HEK293 (cell line): Measurements from ENCODE around the gene GCA.

Source experiments
- CTCF ChIA-PET: fragments of 350-600 bp; formaldehyde crosslinking; extraction: SDS; loops from one replicate; lab custom pipeline; 2021; ENCODE audit warnings: antibody characterized with exemption; lab: Yijun Ruan, JAX
- POLR2A ChIA-PET: fragments of 300-600 bp; formaldehyde crosslinking; extraction: SDS; loops from one replicate; lab custom pipeline; 2020; ENCODE audit warnings: antibody characterized with exemption, inconsistent platforms; lab: Yijun Ruan, JAX
- H3K27ac ChIP-seq: fragments of 200-500 bp; sonication (Bioruptor generic); 2 replicates; pipeline ENCODE4 v1.5.1; 2014; ENCODE audit warnings: low read depth, low read length, control low read depth, inconsistent platforms; ENCODE audit errors: extremely low read depth
- H3K36me3 ChIP-seq, 2 experiments: fragments of 200-500 bp in 1 of 2; sonication (Bioruptor generic) in 1 of 2; 1 replicate in 1 of 2; 2 replicates in 1 of 2; pipeline ENCODE4 v1.5.1; 2014 to 2017; ENCODE audit warnings: inconsistent platforms in 2 of 2, low read length in 2 of 2; ENCODE audit not compliant: control insufficient read depth in 2 of 2, insufficient read depth in 1 of 2
- H3K4me1 ChIP-seq: fragments of 200-500 bp; sonication (Bioruptor generic); 2 replicates; pipeline ENCODE4 v1.5.1; 2014; ENCODE audit warnings: mild to moderate bottlenecking, low read length, inconsistent platforms; ENCODE audit not compliant: control insufficient read depth, insufficient read depth
- H3K4me3 ChIP-seq: 2 replicates; pipeline ENCODE4 v1.5.1; 2011; ENCODE audit warnings: low read depth, mild to moderate bottlenecking, control low read depth, low read length, moderate library complexity
- H3K9me3 ChIP-seq: fragments of 200-500 bp; sonication (Bioruptor generic); 2 replicates; pipeline ENCODE4 v1.5.1; 2014; ENCODE audit warnings: low read depth, low read length, inconsistent platforms; ENCODE audit not compliant: control insufficient read depth, insufficient read depth
- KLF1 ChIP-seq: fragments of 450-650 bp; formaldehyde crosslinking; IDR thresholded peaks from 2 replicates; pipeline ENCODE4 v1.5.1; 2016; ENCODE audit warnings: missing biosample characterization, missing genetic modification characterization
- KLF16 ChIP-seq: fragments of 450-650 bp; formaldehyde crosslinking; IDR thresholded peaks from 2 replicates; pipeline ENCODE4 v1.5.1; 2017; ENCODE audit warnings: missing biosample characterization, missing genetic modification characterization
- REST ChIP-seq: fragments of 450-650 bp; formaldehyde crosslinking; IDR thresholded peaks from 2 replicates; pipeline ENCODE4 v1.5.1; 2016; ENCODE audit warnings: missing biosample characterization, missing genetic modification characterization
- SP2 ChIP-seq: fragments of 450-650 bp; formaldehyde crosslinking; IDR thresholded peaks from 2 replicates; pipeline ENCODE4 v1.5.1; 2016; ENCODE audit warnings: missing biosample characterization, missing genetic modification characterization
- SP3 ChIP-seq: fragments of 450-650 bp; formaldehyde crosslinking; IDR thresholded peaks from 2 replicates; pipeline ENCODE4 v1.5.1; 2016; ENCODE audit warnings: missing biosample characterization, missing genetic modification characterization
- SP7 ChIP-seq: fragments of 450-650 bp; formaldehyde crosslinking; IDR thresholded peaks from 2 replicates; pipeline ENCODE4 v1.5.1; 2016; ENCODE audit warnings: missing biosample characterization, missing genetic modification characterization
- TRIM28 ChIP-seq: IDR thresholded peaks from 2 replicates; pipeline ENCODE4 v1.6.1; 2011; ENCODE audit warnings: low read length, control low read depth, borderline replicate concordance
- ZBTB17 ChIP-seq: fragments of 450-650 bp; formaldehyde crosslinking; IDR thresholded peaks from 2 replicates; pipeline ENCODE4 v1.5.1; 2016; ENCODE audit warnings: missing biosample characterization, missing genetic modification characterization
- ZBTB49 ChIP-seq: fragments of 450-650 bp; formaldehyde crosslinking; IDR thresholded peaks from 2 replicates; pipeline ENCODE4 v1.5.1; 2016; ENCODE audit warnings: missing biosample characterization, missing genetic modification characterization, low read depth
- ZFP69B ChIP-seq: fragments of 450-650 bp; formaldehyde crosslinking; IDR thresholded peaks from 2 replicates; pipeline ENCODE4 v1.5.1; 2016; ENCODE audit warnings: missing biosample characterization, missing genetic modification characterization
- ZNF16 ChIP-seq: fragments of 450-650 bp; formaldehyde crosslinking; IDR thresholded peaks from 2 replicates; pipeline ENCODE4 v1.5.1; 2016; ENCODE audit warnings: low read depth, missing biosample characterization, missing genetic modification characterization
- ZNF23 ChIP-seq: fragments of 450-650 bp; formaldehyde crosslinking; IDR thresholded peaks from 2 replicates; pipeline ENCODE4 v1.5.1; 2016; ENCODE audit warnings: missing biosample characterization, missing genetic modification characterization, borderline replicate concordance
- ZNF266 ChIP-seq: fragments of 450-650 bp; formaldehyde crosslinking; IDR thresholded peaks from 2 replicates; pipeline ENCODE4 v1.5.1; 2016; ENCODE audit warnings: missing biosample characterization, missing genetic modification characterization, low read depth
- ZNF335 ChIP-seq: fragments of 450-650 bp; formaldehyde crosslinking; conservative IDR thresholded peaks from 2 replicates; pipeline ENCODE4 v1.5.1; 2016; ENCODE audit warnings: missing biosample characterization, missing genetic modification characterization
- ZNF48 ChIP-seq: fragments of 450-650 bp; formaldehyde crosslinking; IDR thresholded peaks from 2 replicates; pipeline ENCODE4 v1.5.1; 2016; ENCODE audit warnings: missing biosample characterization, missing genetic modification characterization
- ZNF510 ChIP-seq: fragments of 450-650 bp; formaldehyde crosslinking; IDR thresholded peaks from 2 replicates; pipeline ENCODE4 v1.5.1; 2018; ENCODE audit warnings: mild to moderate bottlenecking, missing genetic modification characterization, missing biosample characterization; ENCODE audit not compliant: insufficient replicate concordance
- ZNF560 ChIP-seq: fragments of 450-650 bp; formaldehyde crosslinking; IDR thresholded peaks from 2 replicates; pipeline ENCODE4 v1.5.1; 2017; ENCODE audit warnings: missing biosample characterization, missing genetic modification characterization, borderline replicate concordance
- ZNF585B ChIP-seq: fragments of 450-650 bp; formaldehyde crosslinking; IDR thresholded peaks from 2 replicates; pipeline ENCODE4 v1.5.1; 2016; ENCODE audit warnings: missing biosample characterization, missing genetic modification characterization
- ZNF645 ChIP-seq: fragments of 450-650 bp; formaldehyde crosslinking; IDR thresholded peaks from 2 replicates; pipeline ENCODE4; 2016; ENCODE audit warnings: missing biosample characterization, missing genetic modification characterization
- ZNF837 ChIP-seq: fragments of 450-650 bp; formaldehyde crosslinking; IDR thresholded peaks from 2 replicates; pipeline ENCODE4 v1.5.1; 2016; ENCODE audit warnings: missing biosample characterization, missing genetic modification characterization
- ZSCAN30 ChIP-seq: fragments of 450-650 bp; IDR thresholded peaks from 2 replicates; pipeline ENCODE4 v1.5.1; 2018; ENCODE audit warnings: missing biosample characterization, mild to moderate bottlenecking, missing genetic modification characterization, moderate library complexity
- TF ChIP-seq, protein P1 (sequence below): fragments of 450-650 bp; formaldehyde crosslinking; IDR thresholded peaks from 2 replicates; pipeline ENCODE4 v1.5.1; 2017; ENCODE audit warnings: missing biosample characterization, missing genetic modification characterization
- TF ChIP-seq, protein P2 (sequence below): fragments of 450-650 bp; formaldehyde crosslinking; IDR thresholded peaks from 2 replicates; pipeline ENCODE4 v1.5.1; 2016; ENCODE audit warnings: missing biosample characterization, missing genetic modification characterization, borderline replicate concordance

The GCA gene

GRCh38 chr2:162318328-162319180 is 25.4 kb upstream of the GCA start, which contains the start of gene IFIH1 (continued):
- no peak for TF ChIP-seq ZNF16 (tag by site-specific recombination)
- no peak for TF ChIP-seq ZFP69B (tag by site-specific recombination)
- TF ChIP-seq ZNF585B: no peak
- peak; percentile 52 for TF ChIP-seq TRIM28
- peak; percentile 44 for TF ChIP-seq SP3 (tag by site-specific recombination)
- TF ChIP-seq, protein P1, sequence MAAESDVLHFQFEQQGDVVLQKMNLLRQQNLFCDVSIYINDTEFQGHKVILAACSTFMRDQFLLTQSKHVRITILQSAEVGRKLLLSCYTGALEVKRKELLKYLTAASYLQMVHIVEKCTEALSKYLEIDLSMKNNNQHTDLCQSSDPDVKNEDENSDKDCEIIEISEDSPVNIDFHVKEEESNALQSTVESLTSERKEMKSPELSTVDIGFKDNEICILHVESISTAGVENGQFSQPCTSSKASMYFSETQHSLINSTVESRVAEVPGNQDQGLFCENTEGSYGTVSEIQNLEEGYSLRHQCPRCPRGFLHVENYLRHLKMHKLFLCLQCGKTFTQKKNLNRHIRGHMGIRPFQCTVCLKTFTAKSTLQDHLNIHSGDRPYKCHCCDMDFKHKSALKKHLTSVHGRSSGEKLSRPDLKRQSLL (tag by site-specific recombination): no peak
- no peak for TF ChIP-seq ZNF837 (tag by site-specific recombination)
- TF ChIP-seq, all 188 proteins: peak for 17

- CTCF ChIA-PET: interaction anchor here (2.5 kb wide), 1 partner anchor 100 kb away, joined by 6 read pairs; no protein-coding TSS in a partner anchor
- no peak overlapping the region for H3K4me3 ChIP-seq
- POLR2A ChIA-PET: no interaction called here
Measured at GRCh38 chr2:162320864-162321517, 22.9 kb upstream of the GCA start.

More at GRCh38 chr2:162320864-162321517, 22.9 kb upstream of the GCA start:
- peaks cover 3% of the 10 kb centered on the region; the same call in 1 of the 2 replicates for H3K4me1 ChIP-seq
- no peak for TF ChIP-seq ZNF266 (tag by site-specific recombination)
- TF ChIP-seq SP2: no peak
- no peak for TF ChIP-seq ZNF335 (tag by site-specific recombination)
- TF ChIP-seq, protein P2, sequence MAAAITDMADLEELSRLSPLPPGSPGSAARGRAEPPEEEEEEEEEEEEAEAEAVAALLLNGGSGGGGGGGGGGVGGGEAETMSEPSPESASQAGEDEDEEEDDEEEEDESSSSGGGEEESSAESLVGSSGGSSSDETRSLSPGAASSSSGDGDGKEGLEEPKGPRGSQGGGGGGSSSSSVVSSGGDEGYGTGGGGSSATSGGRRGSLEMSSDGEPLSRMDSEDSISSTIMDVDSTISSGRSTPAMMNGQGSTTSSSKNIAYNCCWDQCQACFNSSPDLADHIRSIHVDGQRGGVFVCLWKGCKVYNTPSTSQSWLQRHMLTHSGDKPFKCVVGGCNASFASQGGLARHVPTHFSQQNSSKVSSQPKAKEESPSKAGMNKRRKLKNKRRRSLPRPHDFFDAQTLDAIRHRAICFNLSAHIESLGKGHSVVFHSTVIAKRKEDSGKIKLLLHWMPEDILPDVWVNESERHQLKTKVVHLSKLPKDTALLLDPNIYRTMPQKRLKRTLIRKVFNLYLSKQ (tag by site-specific recombination): no peak
- no peak for TF ChIP-seq ZBTB49
- TF ChIP-seq ZNF23 (tag by site-specific recombination): no peak
- TF ChIP-seq ZNF510 (tag by site-specific recombination): no peak
- no peak for TF ChIP-seq ZBTB17
- no peak for TF ChIP-seq REST (tag by site-specific recombination)
- TF ChIP-seq ZNF645: no peak
- TF ChIP-seq ZSCAN30: no peak
- TF ChIP-seq KLF1 (tag by site-specific recombination): no peak
- no peak for TF ChIP-seq ZNF560 (tag by site-specific recombination)
- no peak for TF ChIP-seq ZNF48 (tag by site-specific recombination)
- TF ChIP-seq KLF16 (tag by site-specific recombination): no peak
- TF ChIP-seq SP7 (tag by site-specific recombination): no peak
- TF ChIP-seq, all 188 proteins: peak for 0
- Histone ChIP-seq H3K36me3 (no peaks in the 10 kb centered on the region), H3K27ac (no peak overlapping the region), H3K9me3 (no peaks in the 10 kb centered on the region)
